GM10248 (cell line): ENCODE data around the gene GSX1.

Experiments
- CTCF ChIA-PET: fragments of 300-600 bp; sonication (Branson Sonifier 250); formaldehyde crosslinking; extraction: SDS; loops from one replicate; lab custom pipeline; 2021; ENCODE audit warnings: antibody characterized with exemption; lab: Yijun Ruan, JAX
- POLR2A ChIA-PET: fragments of 350-650 bp; sonication (Branson Sonifier 250); formaldehyde crosslinking; extraction: SDS; loops from one replicate; lab custom pipeline; 2020; ENCODE audit warnings: antibody characterized with exemption; lab: Yijun Ruan, JAX
- DNase-seq: peaks from one replicate; pipeline ENCODE4 v3.0.0; 2012; ENCODE audit errors: extremely low spot score
- TF ChIP-seq, protein P1 (sequence below): IDR thresholded peaks from 2 replicates; pipeline ENCODE4 v1.5.1; 2012; ENCODE audit warnings: mild to moderate bottlenecking, low read depth; ENCODE audit errors: extremely low read depth, missing control alignments, control extremely low read depth

Gene GSX1

DNA sequence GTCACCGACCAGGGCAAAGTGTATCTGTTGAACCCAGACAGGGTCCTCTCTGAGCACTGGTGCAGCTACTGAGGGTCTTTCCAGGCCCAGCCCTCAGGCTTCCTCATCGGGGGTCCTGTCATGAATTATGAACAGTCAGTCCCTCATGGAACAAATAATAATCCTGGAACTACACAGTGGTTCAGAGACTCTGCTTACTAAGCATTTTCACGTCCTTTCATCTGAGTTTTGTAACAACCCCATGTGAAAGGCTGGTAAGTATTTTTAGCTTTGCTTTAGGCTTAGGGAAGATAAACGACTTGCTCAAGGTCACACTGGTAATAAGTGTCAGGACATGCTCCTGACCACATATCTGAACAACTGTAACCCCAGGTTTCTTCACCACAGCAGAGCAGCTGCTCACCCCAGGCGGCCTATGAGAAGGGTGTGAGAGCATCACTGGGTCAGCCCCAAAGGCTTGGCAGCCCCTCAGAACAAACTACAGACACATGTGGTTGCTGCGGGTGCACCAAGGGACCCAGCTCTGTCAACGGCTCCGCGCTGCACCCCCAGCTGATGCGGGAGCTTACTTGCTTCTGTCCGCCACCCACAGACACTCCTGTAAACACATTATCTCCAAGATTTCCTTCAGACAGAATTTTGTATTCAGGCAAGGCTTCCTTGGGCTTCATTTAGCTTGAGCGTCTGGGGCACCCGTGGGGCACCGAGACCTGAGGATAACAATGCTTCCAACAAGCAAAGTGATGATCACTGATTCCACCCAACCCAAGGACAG is 19.4 kb upstream of the GSX1 start:
- CTCF ChIA-PET: interaction anchor here (1.0 to 8.1 kb wide), 14 partner anchors 10 to 414 kb away, joined by 3 to 84 read pairs (median 4); no protein-coding TSS in a partner anchor
- TF ChIP-seq, protein P1, sequence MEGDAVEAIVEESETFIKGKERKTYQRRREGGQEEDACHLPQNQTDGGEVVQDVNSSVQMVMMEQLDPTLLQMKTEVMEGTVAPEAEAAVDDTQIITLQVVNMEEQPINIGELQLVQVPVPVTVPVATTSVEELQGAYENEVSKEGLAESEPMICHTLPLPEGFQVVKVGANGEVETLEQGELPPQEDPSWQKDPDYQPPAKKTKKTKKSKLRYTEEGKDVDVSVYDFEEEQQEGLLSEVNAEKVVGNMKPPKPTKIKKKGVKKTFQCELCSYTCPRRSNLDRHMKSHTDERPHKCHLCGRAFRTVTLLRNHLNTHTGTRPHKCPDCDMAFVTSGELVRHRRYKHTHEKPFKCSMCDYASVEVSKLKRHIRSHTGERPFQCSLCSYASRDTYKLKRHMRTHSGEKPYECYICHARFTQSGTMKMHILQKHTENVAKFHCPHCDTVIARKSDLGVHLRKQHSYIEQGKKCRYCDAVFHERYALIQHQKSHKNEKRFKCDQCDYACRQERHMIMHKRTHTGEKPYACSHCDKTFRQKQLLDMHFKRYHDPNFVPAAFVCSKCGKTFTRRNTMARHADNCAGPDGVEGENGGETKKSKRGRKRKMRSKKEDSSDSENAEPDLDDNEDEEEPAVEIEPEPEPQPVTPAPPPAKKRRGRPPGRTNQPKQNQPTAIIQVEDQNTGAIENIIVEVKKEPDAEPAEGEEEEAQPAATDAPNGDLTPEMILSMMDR: no peak
- POLR2A ChIA-PET: no interaction called here
- DNase-seq: no peak

DNA sequence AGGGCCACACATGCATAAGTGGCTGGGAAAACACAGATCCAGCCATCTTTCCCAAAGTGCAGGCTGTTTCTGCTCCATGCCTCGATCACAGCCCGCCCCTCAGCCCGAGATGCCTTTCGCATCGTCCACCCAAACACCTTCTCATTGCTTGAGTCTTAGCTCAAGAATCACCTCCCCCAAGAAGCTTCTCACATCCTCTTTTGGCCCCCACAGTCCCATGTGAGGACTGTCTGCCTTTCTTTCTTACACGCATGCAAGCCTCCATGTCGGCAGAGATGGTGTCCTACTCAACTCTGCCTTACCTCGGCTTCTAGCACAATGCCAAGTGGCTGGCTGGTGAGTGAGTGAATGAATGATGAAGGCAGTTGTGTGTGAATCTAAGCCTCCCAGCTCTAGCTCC is 18.1 kb upstream of the GSX1 start:
- ChIA-PET CTCF (interaction anchor here (1.1 to 8.1 kb wide), 4 partner anchors 10 to 413 kb away, joined by 3 to 84 read pairs (median 4); no protein-coding TSS in a partner anchor), POLR2A (no interaction called here)
- DNase-seq: no peak
- TF ChIP-seq, protein P1: no peak

DNA sequence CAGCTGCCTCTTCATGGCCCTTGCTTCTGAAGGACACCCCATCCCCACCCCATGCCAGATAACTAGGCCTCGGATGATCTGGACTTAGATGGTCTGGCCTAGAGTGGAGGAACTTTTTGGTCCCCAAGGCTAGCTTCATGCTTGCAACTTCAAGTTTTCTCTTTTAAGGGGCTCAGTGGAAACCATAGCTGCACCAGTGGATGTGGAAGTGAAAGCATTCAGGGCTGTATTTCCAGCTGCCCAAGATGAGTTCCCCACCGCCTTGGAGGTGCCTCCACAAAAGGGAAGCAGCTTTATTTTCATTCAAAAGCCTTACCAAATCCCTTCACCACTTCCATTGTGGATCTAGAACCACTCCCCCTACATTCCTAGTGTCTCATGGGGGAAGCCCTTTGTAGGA is 17.6 kb upstream of the GSX1 start:
- DNase-seq: no peak
- ChIA-PET POLR2A (no interaction called here), CTCF (interaction anchor here (1.1 to 8.1 kb wide), 4 partner anchors 9 to 401 kb away, joined by 3 to 84 read pairs (median 4); no protein-coding TSS in a partner anchor)
- TF ChIP-seq, protein P1: no peak

DNA sequence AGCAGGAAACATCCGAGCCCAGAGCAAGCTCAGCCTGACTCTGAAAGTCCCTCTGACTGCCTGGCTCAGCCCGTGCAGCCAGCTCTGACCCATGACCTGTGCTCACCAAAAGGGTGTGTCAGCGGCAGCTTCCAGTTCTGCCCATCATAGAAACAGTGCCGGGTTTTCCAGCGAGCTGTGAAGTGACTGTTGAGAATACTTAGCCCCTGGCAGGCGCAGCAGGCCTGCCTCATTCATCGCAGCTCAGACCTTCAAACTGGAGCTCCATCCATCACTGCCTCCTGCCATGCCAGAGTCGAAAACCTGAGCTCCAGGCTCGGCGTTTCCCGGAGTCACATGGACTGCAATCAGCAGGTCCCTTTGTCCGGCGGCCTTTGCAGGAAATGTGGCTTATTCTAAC is 16.3 kb upstream of the GSX1 start:
- TF ChIP-seq, protein P1: no peak
- ChIA-PET POLR2A (no interaction called here), CTCF (interaction anchor here (0.9 to 8.1 kb wide), 4 partner anchors 52 to 791 kb away, joined by 3 to 84 read pairs (median 3); no protein-coding TSS in a partner anchor)
- DNase-seq: no peak

DNA sequence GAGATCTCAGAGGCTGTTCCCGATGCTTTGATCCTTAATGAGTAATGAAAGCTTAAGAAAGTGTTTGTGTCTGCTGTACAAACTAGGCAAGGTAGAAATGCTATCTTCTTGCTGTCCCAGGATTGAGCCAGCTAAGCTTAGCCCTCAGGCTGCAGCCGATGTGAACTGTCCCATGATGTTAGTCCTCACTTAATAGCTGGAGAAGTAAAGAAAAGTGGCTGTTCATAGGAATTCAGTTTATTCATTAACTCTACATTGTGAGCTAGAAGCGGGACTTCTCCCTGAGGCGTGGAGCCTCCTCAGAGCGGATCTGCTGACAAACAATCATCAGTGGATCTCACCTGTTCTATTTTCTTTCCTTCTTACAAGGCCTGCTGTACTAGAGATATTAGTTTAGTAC is 10.1 kb upstream of the GSX1 start:
- CTCF ChIA-PET: interaction anchor here (0.9 to 3.4 kb wide), 7 partner anchors 10 to 409 kb away, joined by 3 to 18 read pairs (median 6); no protein-coding TSS in a partner anchor
- TF ChIP-seq, protein P1: no peak
- POLR2A ChIA-PET: no interaction called here
- DNase-seq: no peak

DNA sequence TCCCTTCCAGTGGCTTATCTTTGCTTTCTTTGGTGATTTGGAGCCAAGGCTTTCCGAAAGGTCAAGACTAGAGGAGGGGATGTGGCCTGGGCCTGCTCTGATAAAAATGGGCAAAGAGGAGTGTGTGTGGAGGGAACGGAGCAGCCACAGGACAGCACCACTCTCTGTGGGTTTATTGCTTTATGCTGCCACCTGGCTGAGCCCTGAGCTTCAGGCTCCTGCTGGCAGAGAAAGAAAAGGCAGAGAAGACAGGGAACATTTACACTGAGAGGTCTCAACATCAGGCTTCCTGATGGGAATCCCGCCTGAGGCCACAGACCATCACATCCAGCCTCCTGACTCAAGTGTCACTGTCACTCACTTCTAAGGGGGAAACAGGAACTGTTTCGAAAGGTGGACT is 9.2 kb upstream of the GSX1 start:
- DNase-seq: no peak
- POLR2A ChIA-PET: no interaction called here

More for the DNA sequence above, 9.2 kb upstream of the GSX1 start:
- CTCF ChIA-PET: interaction anchor here (0.7 to 3.4 kb wide), 8 partner anchors 11 to 410 kb away, joined by 3 to 18 read pairs (median 6); no protein-coding TSS in a partner anchor
- TF ChIP-seq, protein P1: peak; percentile 28
